NCI-H345 treated with DMSO at 0.1 percent for 48 hours (cell line): Measurements from ENCODE around the gene ADAMTS12.
"Not testable (repeated sequence)": the region's sequence is repeated elsewhere in the genome, so short reads cannot be mapped to it uniquely, and the experiment has no call there.

ENCODE experiments used
- DNase-seq: peaks from one replicate; lab custom pipeline; 2025; ENCODE audit not compliant: unreplicated experiment; lab: John Stamatoyannopoulos, UW

Gene ADAMTS12

DNA sequence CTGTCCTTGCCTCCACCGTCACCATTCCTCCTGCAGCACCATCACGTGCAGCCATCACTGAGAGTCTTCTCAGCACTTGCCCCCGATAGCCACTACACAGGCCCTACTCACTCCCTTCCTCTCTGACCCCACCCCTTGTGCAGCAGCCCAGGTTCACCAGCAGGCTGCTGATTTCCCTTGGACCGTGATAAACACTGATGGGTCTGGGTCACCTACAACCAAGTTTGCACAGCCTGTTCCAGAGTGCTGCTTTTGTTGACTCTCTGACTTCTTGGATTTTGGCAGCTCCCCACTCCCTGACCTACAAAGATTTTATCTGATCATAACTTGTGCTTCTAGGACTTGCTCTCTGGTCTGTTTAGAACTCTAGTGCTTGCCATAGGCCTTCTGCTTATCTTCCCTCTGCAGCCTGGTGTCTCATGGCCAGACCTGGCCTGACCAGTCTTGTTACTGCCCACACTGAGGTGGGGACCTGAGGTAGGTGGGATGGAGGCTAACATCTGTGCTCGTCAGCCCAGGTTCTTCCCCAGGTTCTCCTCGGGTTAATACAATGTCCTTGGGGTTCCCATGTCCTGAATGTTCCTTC lies 341.7 kb downstream of the ADAMTS12 start:
- no peak for DNase-seq

DNA sequence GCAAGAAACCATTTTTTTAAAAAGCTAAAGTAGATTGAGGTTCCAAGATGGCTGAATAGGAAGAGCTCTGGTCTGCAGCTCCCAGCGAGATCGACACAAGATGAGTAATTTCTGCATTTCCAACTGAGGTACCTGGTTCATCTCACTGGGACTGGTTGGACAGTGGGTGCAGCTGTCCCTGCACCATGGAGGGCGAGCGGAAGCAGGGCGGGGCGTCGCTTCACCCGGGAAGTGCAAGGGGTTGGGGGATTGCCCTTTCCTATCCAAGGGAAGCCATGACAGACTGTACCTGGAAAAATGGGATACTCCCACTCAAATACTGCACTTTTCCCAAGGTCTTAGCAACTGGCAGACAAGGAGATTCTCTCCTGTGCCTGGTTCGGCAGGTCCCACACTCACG lies 352.0 kb downstream of the ADAMTS12 start:
- not testable (repeated sequence) for DNase-seq

DNA sequence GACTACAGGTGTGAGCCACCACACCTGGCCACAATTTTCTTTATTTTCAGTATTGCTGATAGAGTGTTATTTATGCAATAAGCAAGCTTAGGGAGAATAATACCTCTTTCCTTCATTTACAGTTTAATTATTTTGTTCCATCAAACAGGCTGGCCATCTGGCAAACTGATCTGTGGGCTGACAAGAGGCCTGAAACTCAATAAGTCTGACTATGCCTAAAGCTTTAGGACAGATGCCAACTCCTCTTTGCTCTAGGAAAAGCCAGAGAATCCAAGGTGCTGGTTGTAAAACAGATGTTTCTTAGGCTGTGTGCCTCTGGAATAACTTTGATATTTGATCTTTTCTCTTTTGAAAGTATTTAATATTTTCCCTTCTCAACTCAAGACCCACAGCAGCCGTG lies 352.6 kb downstream of the ADAMTS12 start:
- no peak for DNase-seq

DNA sequence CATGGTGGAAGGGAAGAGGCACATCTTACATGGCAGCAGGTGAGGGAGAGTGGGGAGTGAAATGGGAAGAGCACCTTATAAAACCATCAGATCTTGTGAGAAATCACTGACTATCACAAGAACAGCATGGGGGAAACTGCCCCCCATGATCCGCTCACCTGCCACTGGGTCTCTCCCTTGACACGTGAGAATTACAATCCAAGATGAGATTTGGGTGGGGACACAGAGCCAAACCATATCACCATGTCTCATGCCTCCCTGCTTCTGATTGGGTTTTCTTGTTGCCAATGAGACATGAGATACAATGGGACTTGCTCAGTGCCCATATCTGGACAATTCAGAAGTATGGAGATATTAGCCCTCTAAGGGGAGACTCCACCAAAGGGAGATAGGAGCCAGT lies 353.6 kb downstream of the ADAMTS12 start:
- DNase-seq: no peak

DNA sequence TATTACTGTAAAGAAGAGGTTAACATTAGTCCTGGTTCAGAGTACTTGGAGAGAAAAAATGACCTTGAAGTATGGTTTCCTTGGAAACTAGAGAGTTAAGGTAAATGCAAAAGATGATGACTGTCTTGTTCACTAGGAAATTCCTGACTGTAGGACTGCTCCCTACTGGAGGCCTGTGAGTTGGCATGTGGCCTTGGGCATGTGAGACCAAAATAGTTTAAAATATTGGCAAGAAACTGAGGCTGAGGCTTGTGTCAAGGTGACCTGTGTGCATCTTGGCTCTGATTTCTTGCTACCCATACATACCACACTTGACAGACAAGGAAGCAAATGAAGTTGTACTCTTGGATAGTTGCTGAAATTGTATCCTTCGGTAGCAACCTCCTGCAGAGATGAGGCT lies 354.6 kb downstream of the ADAMTS12 start:
- no peak for DNase-seq

DNA sequence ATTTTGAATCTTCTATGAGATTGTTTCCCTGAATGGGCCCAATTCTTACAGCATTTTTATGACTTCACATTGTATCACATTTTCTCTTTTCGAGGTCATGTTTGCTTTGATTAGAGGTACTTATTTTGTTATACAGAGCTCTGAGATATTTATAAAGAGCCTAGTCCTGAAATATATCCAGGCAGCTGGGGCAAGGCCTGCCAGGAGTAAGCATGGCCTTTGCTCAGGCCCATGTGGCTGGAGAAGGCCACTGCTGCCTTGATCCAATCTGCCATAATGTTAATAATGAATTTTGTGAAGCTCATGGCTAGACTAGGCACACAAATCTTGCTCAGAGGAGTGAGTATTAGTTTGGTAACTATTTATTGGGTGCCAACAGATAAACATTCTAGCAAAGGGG lies 355.0 kb downstream of the ADAMTS12 start:
- no peak for DNase-seq

DNA sequence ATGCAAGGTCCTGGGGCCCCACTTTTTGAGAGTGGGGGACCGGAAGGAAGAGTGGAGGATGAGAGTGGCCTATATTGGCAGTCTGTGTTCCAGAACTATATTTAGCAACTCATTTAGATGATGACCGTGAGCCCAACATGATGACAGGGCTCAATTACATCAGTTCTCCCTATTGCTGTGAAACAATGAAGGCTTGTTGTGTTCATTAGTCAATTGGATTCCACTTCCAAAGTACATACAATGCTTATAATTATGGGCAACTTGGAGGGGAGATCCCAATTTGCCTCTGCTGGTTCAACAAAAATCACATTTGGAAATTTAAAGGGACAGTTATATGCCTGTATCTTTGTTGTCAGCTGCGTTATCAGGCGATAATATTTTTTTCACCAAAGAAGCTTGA lies 360.0 kb downstream of the ADAMTS12 start:
- no peak for DNase-seq

DNA sequence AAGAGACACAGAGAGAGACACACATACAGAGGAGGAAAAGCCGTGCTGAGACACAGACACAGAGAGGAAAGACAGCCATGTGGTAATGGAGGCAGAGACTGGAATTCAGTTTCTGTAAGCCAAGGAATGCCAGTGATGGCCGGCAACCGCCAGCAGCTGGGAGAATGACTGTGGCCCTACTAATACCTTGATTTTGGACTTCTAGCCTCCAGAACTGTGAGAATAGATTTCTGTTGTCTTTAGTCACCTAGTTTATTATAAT lies 360.8 kb downstream of the ADAMTS12 start:
- no peak for DNase-seq

DNA sequence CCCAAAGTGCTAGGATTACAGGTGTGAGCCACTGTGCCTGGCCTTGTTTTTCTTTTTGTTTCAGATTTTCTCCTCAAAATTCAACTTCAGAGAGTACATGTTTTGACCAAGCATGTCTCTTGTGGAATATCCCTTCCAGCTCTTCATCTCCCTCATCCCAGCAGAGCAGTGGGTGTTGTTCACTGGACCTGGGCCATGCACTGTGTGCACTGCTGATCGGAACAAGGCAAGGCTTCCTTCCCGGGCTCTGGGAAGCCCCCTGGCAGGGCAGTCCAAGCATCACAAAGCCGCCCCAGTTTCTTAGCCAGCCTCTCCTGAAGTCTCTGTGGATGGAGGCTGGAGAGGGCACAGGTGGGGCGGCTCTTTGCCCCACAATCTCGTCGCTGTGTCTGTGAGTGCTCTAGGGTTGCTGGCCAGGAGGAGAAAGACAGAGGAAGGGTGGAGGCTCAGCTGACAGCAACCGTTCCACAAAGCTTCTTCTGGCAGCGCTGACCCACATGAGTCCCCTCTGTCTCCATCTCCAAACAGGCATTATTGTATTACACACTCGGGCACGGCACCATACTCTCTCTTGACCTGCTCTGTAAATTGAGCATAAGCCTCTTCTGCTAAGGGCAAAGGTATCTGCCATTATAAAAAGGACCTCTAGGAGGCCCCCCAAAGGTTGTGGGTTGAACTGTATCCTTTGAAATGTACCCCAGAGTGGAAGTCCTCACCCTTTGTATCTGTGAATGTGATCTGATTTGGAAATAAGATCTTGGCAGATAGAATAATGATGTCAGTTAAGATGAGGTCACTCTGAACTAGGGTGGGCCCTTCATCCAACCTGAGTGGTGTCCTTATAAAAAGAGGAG lies 361.4 kb downstream of the ADAMTS12 start:
- no peak for DNase-seq

DNA sequence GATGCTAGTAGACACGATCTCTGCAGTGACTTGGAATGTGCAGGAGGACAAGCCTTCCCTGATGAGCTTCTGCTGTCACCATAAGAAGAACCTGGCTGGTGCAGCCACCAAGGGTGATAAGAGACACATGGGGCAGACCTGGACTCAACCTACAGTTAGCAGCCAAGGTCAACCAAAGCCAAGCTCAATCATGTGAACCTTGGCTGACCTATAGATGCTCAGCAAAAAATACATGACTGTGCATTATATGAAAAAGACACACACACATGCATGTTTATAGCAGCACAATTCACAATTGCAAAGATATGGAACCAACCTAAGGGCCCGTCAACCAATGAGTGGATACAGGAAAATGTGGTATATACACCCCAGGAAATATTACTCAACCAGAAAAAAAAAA lies 364.1 kb downstream of the ADAMTS12 start:
- no peak for DNase-seq

DNA sequence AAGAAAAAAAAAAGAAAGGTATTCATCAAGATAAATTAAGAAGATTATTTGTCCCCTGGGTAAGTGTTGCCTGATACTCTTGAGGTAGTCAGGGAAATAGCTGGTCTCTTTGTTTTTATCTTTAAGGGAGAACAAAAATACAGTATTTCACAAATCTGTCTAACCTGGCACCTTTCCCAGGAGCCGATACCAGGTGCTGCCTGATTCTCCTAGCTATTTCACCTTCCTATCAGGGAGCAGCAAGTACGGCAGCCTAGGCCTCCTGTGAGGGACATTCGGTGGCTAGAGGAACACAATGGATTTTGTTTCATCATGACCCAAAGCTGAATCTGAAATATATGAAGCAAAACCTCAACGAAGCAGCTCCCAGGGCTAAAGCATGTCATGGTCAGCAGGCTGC lies 365.0 kb downstream of the ADAMTS12 start:
- no peak for DNase-seq

DNA sequence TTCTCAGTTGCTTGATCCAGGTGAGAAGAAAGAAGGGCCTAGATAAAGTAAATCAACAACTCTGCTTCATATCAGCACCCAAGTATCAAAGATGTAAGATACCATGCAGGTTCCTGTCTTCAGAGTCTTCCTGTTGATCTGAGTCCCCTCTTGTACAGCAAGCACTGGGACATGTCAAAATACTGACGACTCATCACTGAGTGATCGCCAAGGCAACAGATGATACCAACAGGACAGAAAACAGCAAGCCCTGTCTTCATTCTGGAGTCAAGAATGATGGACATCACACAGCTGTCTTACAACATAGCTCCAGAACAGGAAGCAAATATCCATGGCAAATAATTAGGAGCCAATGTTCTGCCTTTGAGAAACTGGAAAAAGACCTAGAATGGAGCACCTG lies 367.3 kb downstream of the ADAMTS12 start:
- DNase-seq: no peak

DNA sequence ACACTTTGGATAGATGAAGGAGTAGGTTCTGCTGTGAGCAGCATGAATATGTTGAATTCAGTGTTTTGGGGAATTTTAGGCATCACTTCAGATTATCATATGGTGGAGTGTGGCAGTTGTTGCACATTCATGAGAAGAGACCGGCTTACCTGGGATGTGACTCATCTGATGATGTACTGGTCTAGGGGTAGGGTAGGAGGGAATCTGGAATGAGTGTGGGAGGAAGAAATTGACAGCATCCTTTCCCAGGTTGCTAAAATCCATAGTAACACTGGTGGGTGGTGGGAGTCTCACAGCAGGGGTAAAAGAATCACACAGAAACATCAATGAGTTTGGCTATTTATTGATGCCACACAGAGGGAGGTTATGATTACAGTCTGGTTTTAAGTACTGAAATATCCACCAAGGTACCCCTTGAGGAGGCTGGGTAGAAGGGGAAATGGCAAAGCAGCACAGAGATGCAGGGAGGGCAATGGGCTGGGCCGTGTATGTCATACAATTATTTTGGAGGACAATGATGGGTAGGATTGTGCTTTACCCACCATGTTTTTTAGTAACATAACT lies 368.5 kb downstream of the ADAMTS12 start:
- DNase-seq: no peak

DNA sequence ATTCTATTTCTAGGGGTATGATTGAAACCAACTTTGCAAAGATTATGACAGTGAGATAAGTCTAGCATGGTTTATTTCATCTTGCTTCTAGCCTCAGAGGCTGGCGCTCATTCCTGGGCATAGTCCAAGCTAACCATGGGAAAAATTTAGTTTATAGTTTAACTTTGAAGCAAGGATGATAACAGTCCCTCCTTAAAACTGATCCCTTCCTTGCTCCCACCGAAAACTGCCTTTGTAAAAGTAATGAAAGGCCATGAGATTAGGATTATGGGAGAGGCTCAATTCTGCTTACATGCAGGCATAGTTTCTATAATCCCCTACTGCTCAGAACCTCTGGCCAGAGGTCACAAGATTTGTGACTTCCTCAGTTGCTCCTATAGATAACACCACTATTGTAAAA lies 375.4 kb downstream of the ADAMTS12 start:
- no peak for DNase-seq

DNA sequence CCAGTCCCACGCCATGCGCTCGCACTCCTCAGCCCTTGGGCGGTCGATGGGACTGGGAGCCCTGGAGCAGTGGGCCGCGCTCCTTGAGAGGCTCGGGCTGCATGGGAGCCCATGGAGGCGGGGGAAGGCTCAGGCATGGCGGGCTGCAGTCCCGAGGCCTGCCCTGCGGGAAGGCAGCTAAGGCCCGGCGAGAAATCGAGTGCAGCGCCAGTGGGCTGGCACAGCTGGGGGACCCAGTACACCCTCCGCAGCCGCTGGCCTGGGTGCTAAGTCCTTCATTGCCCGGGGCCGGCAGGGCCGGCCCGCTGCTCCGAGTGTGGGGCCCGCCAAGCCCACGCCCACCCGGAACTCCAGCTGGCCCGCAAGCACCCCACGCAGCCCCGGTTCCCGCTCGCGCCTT lies 376.4 kb downstream of the ADAMTS12 start:
- DNase-seq: not testable (repeated sequence)

DNA sequence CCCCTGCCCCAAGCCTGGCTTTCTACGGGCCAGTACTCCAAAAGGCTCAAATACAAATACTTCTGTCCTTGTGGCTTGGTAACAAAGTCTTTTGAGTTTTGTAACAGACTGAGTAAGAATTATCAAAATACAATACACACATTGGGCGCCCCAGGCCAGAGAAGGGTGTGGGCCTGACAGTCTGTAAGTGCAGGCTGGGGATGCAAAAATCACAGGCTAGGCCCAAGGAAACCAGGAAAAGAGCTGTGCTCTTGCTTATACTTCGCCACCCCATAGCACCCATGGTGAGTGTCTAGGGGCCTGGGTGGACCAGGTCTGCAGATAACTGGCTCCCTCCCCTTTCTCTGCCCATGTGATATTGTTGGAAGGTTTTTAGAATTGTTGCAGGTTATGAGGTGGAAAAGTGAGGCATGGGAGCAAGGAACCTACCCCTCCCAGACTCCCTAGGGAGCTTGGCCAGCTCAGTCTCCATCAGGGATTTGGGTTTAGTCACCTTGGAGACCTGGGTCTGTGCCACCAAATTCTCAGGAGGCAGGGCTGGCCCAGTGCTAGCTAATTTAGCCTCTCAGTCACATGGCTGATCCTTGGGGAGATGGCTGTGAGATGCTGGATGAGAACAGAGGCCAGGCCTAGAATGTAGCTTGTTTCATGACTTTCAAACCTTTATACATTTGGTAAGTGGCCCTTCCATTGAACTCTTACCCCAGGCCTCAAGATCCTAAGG lies 378.2 kb downstream of the ADAMTS12 start:
- DNase-seq: no peak

DNA sequence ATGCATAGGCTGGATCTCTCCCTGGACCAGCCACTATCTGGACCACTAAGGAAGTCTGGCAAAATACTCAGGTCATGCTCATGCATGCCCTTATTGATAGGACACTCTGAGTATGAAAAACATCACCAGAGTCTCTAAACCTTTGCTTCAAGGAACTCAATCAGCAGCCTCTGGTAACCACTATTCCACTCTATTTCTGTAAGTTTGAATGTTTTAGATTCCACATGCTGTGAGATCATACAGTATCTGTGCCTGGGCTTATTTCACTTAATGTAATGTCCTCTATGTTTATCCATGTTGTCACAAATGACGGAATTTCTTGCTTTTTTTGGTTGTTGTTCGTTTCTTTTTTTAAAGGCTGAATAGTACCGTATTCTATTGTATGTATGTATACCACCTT lies 382.8 kb downstream of the ADAMTS12 start:
- DNase-seq: no peak

DNA sequence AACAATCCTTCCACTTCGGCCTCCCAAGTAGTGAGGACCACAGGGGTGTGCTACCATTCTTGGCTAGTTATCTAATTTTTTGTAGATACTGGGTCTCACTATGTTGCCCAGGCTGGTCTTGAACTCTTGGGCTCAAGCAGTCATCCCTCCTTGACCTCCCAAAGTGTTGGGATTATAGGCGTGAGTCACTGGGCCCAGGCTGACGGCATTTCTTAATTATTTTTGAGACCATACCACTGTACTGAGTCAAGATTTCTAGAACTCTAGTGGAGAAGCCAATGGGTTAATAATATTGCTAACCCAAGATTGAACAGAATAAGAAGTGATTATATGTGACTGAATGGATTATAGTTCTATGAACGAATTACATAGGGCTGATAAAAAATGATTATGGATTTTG lies 384.4 kb downstream of the ADAMTS12 start:
- DNase-seq: no peak

DNA sequence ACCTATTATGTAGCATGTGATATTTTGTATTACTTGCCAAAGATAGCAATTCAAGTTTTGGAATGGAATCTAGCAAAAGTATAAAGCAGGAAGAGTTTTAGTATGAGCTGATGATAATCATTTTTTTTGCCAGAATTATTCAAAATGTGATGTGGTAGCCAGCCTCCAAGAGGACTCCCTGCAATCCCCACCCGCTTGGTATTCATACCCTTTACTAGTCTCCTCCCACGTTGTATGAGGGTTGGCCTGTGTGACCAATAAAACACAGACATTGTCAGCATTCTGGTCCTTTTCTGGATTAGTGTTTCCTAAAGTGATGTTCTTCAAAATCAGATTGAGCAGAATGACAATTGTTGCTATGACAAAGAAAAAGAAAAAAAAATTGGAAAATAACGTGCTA lies 387.2 kb downstream of the ADAMTS12 start:
- no peak for DNase-seq

DNA sequence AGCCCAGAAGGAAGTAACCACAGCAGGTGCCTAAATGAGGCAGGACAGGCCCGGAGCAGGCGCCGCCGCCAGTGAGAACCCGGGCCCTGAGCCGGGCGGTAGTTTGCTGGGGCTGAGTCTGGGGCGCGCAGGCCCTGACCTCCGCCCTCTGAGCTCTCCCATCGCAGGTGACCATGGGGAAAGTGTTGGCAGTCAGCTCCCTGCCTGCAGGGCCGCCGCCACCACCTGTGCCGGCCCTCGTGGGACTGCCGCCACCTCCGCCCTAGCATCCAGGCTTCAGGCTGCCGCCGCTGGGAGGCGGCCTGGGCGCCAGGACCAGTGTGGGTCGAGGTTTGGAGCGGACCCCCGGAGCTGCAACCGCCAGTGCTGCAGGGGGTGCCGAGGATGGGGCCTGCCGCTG lies 389.9 kb downstream of the ADAMTS12 start:
- DNase-seq: no peak

DNA sequence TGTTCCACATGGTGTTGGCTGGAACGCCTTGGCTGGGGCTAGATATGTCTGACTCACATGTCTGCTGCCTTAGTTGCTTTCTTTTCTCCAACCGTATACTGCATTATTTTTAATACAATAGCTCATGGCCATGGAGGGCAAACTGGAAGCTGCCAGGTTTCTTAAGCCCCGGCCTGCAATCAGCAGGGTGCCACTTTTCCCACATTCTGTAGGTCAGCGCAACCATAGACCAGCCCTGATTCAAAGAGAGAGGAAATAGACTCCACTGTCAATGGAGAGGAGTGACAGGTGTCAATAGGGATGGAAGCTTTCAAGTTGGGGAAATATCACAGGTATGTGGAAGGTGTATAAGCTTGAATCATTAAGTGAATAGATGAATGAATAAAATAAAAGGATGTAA lies 390.5 kb downstream of the ADAMTS12 start:
- no peak for DNase-seq

DNA sequence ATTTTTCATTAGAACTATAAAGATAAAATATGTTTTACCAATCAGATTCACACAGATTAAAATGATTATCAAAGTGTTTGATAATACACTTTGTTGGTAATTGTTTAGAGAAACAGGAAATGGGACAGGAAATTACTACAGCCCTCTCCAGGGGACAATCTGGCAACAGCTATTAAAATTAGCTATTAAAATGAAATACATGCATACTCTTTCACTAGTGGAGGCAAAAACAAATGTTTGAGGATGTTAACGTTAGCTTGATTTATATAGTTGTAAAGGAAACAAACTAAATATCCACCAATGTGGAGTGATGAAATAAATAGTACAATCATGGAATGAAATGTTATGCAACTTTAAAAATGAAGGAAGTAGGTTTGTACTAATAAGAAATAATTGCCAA lies 397.3 kb downstream of the ADAMTS12 start:
- DNase-seq: no peak
